Fibroblast of lung (primary cell): ENCODE data around the gene PMM2. TPM values are rescaled to one million over a fixed set of nuclear protein-coding genes. Genes with fewer than 3 reads are reported as not detected.

ENCODE experiments used
- DNase-seq, 2 donors: peaks; one replicate each; pipeline versions ENCODE4 v3.0.0 to v3.0.0-alpha.2; 2010; ENCODE audit warnings: low read depth in 2 of 2
- H2AFZ ChIP-seq: 2 replicates; pipeline ENCODE4 v1.5.1; 2012; ENCODE audit warnings: low read length, control low read depth, inconsistent platforms
- H3K27ac ChIP-seq: 2 replicates; pipeline ENCODE4 v1.5.1; 2011; ENCODE audit warnings: low read length, control low read depth; ENCODE audit not compliant: insufficient read depth
- H3K27me3 ChIP-seq: 2 replicates; pipeline ENCODE4 v1.5.1; 2011; ENCODE audit warnings: mild to moderate bottlenecking, low read length; ENCODE audit not compliant: control insufficient read depth, insufficient read depth
- H3K36me3 ChIP-seq: 2 replicates; pipeline ENCODE4 v1.5.1; 2011; ENCODE audit warnings: low read length; ENCODE audit not compliant: control insufficient read depth, insufficient read depth
- H3K4me1 ChIP-seq: 2 replicates; pipeline ENCODE4 v1.5.1; 2011; ENCODE audit warnings: low read length; ENCODE audit not compliant: control insufficient read depth, insufficient read depth; ENCODE audit errors: extremely low read depth
- H3K4me2 ChIP-seq: 2 replicates; pipeline ENCODE4 v1.5.1; 2011; ENCODE audit warnings: low read length, control low read depth; ENCODE audit not compliant: insufficient read depth; ENCODE audit errors: extremely low read depth
- H3K4me3 ChIP-seq, 4 experiments: fragments of 200-600 bp in 1 of 4; sonication (generic) in 1 of 4; replicated peaks in 1 of 4; 2 replicates each; pipeline ENCODE4 v1.5.1; 2011 to 2016; ENCODE audit warnings: low read length in 4 of 4, low read depth in 3 of 4, mild to moderate bottlenecking in 3 of 4, control low read depth in 2 of 4, inconsistent platforms in 1 of 4, mixed read lengths in 1 of 4; ENCODE audit not compliant: insufficient read depth in 1 of 4; ENCODE audit errors: control extremely low read depth in 1 of 4
- H3K79me2 ChIP-seq: 2 replicates; pipeline ENCODE4 v1.5.1; 2012; ENCODE audit warnings: mild to moderate bottlenecking, low read length, inconsistent platforms; ENCODE audit not compliant: control insufficient read depth, insufficient read depth
- H3K9ac ChIP-seq: 2 replicates; pipeline ENCODE4 v1.5.1; 2011; ENCODE audit warnings: mild to moderate bottlenecking, low read length, control low read depth; ENCODE audit not compliant: insufficient read depth
- H3K9me3 ChIP-seq: 2 replicates; pipeline ENCODE4 v1.5.1; 2012; ENCODE audit warnings: low read depth, low read length; ENCODE audit not compliant: control insufficient read depth, insufficient read depth
- H4K20me1 ChIP-seq: 2 replicates; pipeline ENCODE4 v1.5.1; 2011; ENCODE audit warnings: low read length; ENCODE audit not compliant: control insufficient read depth, insufficient read depth; ENCODE audit errors: extremely low read depth
- EZH2 ChIP-seq: IDR thresholded peaks from 2 replicates; pipeline ENCODE4 v1.5.1; 2012; ENCODE audit warnings: low read length, control low read depth, mild to moderate bottlenecking; ENCODE audit errors: missing control alignments
- polyA plus RNA-seq, 2 donors: library from polyadenylated mRNA; depleted of rRNA in 1 of 2; stranded (reverse) in 1 of 2; unstranded in 1 of 2; fragments of >200 nt; gene quantifications; 2 replicates each; pipeline ENCODE4 v1.2.1, GENCODE V29; 2011 to 2012; ENCODE audit warnings: missing spikeins in 1 of 2
- total RNA-seq: library from RNA; depleted of rRNA; stranded (reverse); fragments of >200 nt; gene quantifications from 2 replicates; pipeline ENCODE4 v1.2.1, GENCODE V29; 2014
- TF ChIP-seq, protein P1 (sequence below), 2 donors: IDR thresholded peaks in 1 of 2; conservative IDR thresholded peaks in 1 of 2; 1 replicate in 1 of 2; 2 replicates in 1 of 2; pipeline ENCODE4 v1.5.1; 2011 to 2012; ENCODE audit warnings: low read length in 2 of 2, control low read depth in 1 of 2, inconsistent platforms in 1 of 2, low read depth in 1 of 2, mild to moderate bottlenecking in 1 of 2

PMM2 gene
- total and polyA plus RNA-seq, 2 donors (not counting 1 experiment from before 2014, with no cell fraction given), result 19.5 to 49.3 TPM

- peaks cover 27% of the 10 kb centered on the region for H3K4me1 ChIP-seq
- H2AFZ ChIP-seq, result no peak overlapping the region
- H3K27ac ChIP-seq, result peak overlapping the region; percentile 87
Measured at GRCh38 chr16:8866884-8867215, 69.2 kb downstream of the PMM2 start.

DNA sequence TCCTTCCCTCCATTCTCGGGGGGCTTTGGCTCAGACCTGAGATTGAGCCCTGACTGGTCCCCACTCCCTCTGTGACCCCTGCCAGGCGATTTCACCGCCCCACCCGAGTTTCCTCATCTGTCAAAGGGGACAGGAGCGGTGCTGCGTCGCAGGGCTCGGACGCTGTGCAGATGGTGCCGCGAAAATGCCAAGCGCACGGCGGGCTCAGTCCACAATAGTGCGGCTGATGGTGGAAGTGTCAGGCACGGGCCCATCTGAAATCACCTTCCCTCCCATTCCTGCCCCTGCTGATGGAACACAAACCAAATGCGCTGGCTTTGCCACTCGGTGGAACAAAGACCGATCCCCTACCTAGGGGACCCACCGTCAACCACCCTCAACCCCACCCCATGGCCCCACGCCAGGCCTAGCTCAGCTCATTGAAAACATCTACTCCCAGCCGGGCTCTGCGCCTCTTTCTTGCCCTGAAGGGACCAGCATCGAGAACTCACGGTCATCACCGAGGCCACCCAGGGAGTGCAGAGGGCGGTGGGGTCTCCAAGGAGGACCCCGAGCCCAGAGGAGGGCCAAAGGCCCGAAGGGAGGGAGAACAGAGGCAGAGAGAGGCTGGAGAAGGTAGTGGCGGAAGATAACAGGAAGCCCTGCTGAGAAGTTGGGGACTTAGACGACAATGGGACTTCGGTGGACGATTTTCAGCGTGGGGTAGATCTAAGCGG, 69.7 kb downstream of the PMM2 start:
- DNase-seq, result no peak
- peak overlapping the region; percentile 4 for H2AFZ ChIP-seq
- no peaks in the 10 kb centered on the region for H3K27me3 ChIP-seq
- peaks cover 24% of the 10 kb centered on the region for H3K4me1 ChIP-seq
- peak overlapping the region; percentile 91 for H3K9ac ChIP-seq
- no peaks in the 10 kb centered on the region for H3K9me3 ChIP-seq
- peaks cover 57% of the 10 kb centered on the region for H3K79me2 ChIP-seq
- H3K4me2 ChIP-seq, result peak overlapping the region; percentile 96
- TF ChIP-seq, protein P1, sequence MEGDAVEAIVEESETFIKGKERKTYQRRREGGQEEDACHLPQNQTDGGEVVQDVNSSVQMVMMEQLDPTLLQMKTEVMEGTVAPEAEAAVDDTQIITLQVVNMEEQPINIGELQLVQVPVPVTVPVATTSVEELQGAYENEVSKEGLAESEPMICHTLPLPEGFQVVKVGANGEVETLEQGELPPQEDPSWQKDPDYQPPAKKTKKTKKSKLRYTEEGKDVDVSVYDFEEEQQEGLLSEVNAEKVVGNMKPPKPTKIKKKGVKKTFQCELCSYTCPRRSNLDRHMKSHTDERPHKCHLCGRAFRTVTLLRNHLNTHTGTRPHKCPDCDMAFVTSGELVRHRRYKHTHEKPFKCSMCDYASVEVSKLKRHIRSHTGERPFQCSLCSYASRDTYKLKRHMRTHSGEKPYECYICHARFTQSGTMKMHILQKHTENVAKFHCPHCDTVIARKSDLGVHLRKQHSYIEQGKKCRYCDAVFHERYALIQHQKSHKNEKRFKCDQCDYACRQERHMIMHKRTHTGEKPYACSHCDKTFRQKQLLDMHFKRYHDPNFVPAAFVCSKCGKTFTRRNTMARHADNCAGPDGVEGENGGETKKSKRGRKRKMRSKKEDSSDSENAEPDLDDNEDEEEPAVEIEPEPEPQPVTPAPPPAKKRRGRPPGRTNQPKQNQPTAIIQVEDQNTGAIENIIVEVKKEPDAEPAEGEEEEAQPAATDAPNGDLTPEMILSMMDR (conservative IDR thresholded peaks at IDR 0.05 in 1 of 2, IDR thresholded peaks at IDR 0.05 in 1 of 2; ENCODE audit: low read depth in 1 of 2, low read length in 2 of 2), result no peak
- no peak for TF ChIP-seq EZH2
- H3K27ac ChIP-seq, result peak overlapping the region; percentile 87
- H3K4me3 ChIP-seq, result peak overlapping the region; percentile 71 to 87 (median 82)
- no peaks in the 10 kb centered on the region for H4K20me1 ChIP-seq
- H3K36me3 ChIP-seq, result peaks cover 6% of the 10 kb centered on the region

More at GRCh38 chr16:8866884-8867215, 69.2 kb downstream of the PMM2 start:
- DNase-seq, result no peak
- H3K4me3 ChIP-seq, result peak overlapping the region; percentile 71 to 87 (median 82)
- TF ChIP-seq, protein P1 (conservative IDR thresholded peaks at IDR 0.05 in 1 of 2, IDR thresholded peaks at IDR 0.05 in 1 of 2; ENCODE audit: low read depth in 1 of 2, low read length in 2 of 2), result no peak
- TF ChIP-seq EZH2, result no peak
- H3K4me2 ChIP-seq, result peak overlapping the region; percentile 96
- peaks cover 62% of the 10 kb centered on the region for H3K79me2 ChIP-seq
- H3K9ac ChIP-seq, result peak overlapping the region; percentile 91
- peaks cover 6% of the 10 kb centered on the region for H3K36me3 ChIP-seq
- no peaks in the 10 kb centered on the region for H4K20me1 ChIP-seq
- no peaks in the 10 kb centered on the region for H3K27me3 ChIP-seq
- H3K9me3 ChIP-seq, result no peaks in the 10 kb centered on the region

- H3K4me3 ChIP-seq, result peak overlapping the region; percentile 71 to 87 (median 82)
- H3K4me1 ChIP-seq, result peaks cover 24% of the 10 kb centered on the region
- H2AFZ ChIP-seq, result peak overlapping the region; percentile 4
- TF ChIP-seq, protein P1 (conservative IDR thresholded peaks at IDR 0.05 in 1 of 2, IDR thresholded peaks at IDR 0.05 in 1 of 2; ENCODE audit: low read depth in 1 of 2, low read length in 2 of 2), result no peak
- no peak for TF ChIP-seq EZH2
- H3K27ac ChIP-seq, result peak overlapping the region; percentile 87
- peak overlapping the region; percentile 91 for H3K9ac ChIP-seq
- no peaks in the 10 kb centered on the region for H3K27me3 ChIP-seq
- peak overlapping the region; percentile 96 for H3K4me2 ChIP-seq
- peaks cover 51% of the 10 kb centered on the region for H3K79me2 ChIP-seq
- H3K9me3 ChIP-seq, result no peaks in the 10 kb centered on the region
- no peak for DNase-seq
- no peaks in the 10 kb centered on the region for H4K20me1 ChIP-seq
- H3K36me3 ChIP-seq, result peaks cover 6% of the 10 kb centered on the region
Measured at GRCh38 chr16:8867932-8868415, 70.3 kb downstream of the PMM2 start.
